ELF-1 (cell line): ENCODE measurements around the gene CPM.
A peak's percentile ranks its signal among the peaks of the same experiment; 100 is the strongest.
"Not testable (repeated sequence)": the region's sequence is repeated elsewhere in the genome, so short reads cannot be mapped to it uniquely, and the experiment has no call there.

Experiments
- DNase-seq: peaks from one replicate; pipeline ENCODE4 v3.0.0-alpha.2; 2016; ENCODE audit warnings: low read depth, low spot score

Gene CPM

DNA sequence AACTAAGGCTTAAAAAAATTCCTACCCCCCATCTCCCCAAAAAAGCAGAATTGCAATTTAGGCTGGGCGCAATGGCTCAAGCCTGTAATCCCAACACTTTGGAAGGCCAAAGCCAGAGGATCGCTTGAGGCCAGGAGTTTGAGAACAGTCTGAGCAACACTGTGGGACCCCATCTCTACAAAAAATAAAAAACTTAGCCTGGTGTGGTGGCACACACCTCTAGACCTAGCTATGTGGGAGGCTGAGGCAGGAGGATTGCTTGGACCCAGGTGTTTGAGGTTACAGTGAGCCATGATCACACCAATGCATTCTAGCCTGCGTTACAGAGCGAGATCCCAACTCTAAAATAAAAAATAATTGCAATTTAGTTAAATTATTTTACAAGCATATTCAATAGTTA, 54.1 kb downstream of the CPM start:
- no peak for DNase-seq

GRCh38 chr12:68878283-68878682, 54.7 kb downstream of the CPM start:
- DNase-seq: no peak

DNA sequence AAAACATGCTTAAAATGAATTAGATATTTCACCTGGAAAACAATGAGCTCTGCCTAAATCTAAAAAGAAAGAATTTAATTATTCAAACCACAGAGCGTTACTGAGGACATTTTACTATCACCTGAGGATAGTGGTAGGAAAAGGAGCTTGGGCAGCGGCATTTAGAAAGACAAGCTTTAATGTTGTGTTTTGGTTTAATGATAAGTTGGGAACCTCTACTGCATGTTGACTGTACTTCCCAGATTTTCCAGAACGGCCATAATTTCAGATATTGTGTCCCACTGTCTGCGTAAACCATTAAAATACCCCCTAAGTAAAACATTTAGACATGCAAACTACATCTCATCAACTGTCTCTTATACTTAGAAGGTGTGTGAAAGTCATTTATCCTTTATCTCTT, 55.4 kb downstream of the CPM start:
- DNase-seq: no peak

GRCh38 chr12:68876461-68876860, 56.5 kb downstream of the CPM start:
- no peak for DNase-seq

- DNase-seq: no peak
These were observed 59.7 kb downstream of the CPM start for GRCh38 chr12:68873316-68873715.

GRCh38 chr12:68871921-68872320, 61.0 kb downstream of the CPM start:
- DNase-seq: no peak

- no peak for DNase-seq
These were observed 61.6 kb downstream of the CPM start for GRCh38 chr12:68871396-68871795.

DNA sequence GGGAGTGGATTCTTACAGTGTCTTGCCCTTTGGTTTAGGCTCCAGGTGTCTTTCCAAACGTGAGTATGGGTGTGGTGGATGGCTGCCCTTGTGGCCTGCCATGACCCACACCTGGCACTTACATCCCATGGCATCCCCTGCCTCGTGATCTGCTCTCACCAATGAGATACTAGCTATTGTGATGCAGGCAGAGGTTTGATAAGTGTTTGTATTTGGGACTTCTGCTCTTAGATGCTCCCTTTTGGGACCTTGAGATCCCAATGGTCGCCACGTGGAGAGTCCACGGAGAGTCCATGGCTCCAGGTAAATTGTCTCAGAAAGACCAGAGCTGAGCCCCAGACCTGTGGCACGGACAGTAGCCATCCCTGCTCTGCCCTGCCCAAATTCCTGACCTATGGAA, 62.5 kb downstream of the CPM start:
- DNase-seq: no peak

- no peak for DNase-seq
These were observed 63.0 kb downstream of the CPM start for GRCh38 chr12:68870011-68870410.

GRCh38 chr12:68868043-68868790, 64.8 kb downstream of the CPM start:
- peak; percentile 40 for DNase-seq

DNA sequence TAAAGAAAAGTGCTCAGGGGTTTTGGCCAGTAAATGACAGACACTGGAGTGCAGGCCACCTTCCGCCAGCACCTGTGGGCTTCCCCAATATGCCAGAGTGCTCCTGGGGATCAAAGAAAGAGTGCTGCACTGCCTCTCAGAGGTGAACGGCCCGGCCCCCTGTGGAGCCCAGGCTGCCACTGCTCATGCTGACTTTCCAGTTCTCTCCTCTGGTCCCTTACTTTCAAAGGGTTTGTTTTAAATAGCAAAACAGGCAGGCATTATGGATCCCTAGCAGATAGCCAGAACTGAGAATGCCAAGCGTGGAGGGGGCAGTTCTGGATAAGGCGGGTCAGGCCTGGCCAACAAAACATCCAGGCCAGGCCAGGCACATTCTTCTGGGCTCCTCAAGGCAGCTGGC, 65.4 kb downstream of the CPM start:
- DNase-seq: peak; percentile 53

DNA sequence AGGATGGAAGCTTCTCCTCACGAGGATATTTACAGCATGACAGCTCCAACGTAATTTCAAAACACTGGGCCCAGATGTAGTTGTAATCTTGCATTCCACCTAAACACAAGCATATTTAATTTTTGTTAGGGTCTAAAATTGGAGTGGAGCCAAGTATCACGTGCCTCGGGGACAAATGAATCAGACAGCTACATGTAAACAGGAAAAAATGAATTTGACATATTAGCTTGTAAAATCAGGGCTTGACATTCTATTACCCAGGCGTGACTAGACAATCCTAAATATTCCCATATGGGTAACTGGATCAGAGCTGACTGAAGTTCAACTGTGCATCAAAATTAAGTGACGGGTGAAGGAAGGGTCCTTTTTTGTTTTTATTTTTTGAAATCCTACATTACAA, 66.0 kb downstream of the CPM start:
- DNase-seq: no peak

DNA sequence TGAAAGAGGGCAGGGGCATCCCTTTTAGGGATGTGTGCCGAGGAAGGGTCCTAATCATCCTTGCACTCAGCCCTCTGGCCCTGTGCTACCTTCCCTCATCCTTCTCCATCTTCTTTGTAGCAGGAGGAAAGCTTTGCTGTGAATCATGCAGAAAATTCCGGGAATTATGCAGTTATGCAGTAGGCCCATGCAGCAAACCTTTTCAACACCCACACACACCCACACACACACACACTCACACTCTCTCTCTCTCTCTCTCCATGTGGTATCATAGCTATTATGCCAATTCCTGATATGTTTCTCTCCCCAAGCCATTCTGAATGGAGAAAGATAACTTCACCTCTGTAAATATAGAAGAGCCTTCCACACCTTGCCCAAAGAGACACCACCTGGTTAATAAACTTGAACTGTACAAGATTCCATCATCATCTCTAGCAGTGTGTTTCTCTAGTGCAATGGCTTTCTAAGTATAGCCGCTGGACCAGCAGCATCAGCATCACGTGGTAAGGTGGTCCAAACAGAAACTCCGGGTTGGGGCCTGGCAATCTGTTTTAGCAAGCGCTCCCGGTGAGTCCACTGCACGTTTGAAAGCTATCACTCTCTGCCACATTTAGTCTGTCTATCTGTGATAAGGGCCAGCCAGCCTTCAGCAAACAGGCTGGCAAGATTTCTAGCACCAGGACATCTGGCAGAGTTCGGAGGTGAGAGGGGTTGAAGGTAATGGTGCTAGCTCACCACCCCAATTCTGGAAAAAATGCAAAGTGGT, 67.4 kb downstream of the CPM start:
- no peak for DNase-seq

DNA sequence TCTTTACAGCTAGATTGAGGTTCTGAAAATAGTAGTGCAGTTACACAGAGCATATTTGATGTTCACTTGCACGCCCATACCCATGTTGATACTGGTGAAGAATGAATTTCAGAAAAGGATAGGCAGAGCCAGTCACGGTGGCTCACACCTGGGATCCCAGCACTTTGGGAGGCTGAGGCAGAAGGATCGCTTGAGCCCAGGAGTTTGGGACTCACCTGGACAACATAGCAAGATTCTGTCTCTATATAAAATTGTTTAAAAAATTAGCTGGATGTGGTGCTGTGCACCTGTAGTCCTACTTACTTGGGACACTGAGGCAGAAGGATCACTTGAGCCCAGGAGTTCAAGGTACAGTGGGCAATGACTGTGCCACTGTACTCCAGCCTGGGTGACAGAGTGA, 68.4 kb downstream of the CPM start:
- no peak for DNase-seq

GRCh38 chr12:68863886-68864454, 69.0 kb downstream of the CPM start:
- not testable (repeated sequence) for DNase-seq

DNA sequence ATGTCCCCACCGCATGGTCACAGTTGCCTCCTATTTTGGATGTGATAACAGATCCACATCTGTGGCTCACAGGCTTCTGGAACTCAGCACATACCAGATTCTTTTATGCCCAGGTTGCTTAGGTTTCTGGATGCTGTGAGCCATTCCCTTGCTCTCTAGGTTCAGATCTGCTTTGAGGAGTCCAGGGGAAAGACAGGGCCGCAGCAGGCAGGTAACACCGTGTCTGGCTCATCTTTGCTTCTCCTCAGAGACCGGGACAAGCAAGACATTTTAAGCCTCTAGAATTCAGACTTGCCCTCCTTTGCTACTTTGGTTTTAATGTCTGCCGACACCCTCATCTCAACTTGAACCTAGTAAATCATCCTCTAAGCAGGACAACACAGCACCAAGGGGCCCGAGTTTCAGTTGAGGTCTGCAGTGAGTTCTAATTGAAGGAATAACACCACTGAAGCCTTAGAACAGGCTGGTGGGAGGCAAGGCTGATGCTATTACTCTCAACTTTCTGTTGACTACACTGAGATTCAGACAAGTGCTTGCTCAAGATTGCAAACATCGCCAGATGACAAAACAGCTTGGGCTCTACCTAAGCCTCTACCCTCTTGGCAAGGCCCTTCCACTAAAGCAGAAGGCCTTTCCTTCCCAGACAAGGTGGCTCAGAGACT, 69.7 kb downstream of the CPM start:
- no peak for DNase-seq

DNA sequence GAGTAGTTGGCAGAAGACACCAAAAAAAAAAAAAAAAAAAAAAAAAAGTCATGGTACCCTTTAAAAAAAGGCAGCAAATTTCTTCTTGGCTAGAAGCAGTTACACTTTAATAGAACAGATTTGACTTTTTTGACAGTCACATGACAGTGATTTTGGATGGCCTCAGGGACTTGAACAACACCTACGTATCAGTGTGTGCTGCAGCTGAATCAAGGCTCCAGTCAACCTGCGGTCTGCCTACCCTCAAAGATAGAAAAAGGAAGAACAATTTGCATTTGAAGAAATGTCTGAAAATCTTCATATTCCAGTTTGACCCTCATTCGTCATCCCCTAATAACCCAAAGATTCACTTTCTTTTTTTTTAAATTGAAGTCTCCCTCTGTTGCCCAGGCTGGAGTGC, 71.1 kb downstream of the CPM start:
- DNase-seq: no peak

GRCh38 chr12:68856510-68856909, 76.5 kb downstream of the CPM start:
- DNase-seq: no peak

DNA sequence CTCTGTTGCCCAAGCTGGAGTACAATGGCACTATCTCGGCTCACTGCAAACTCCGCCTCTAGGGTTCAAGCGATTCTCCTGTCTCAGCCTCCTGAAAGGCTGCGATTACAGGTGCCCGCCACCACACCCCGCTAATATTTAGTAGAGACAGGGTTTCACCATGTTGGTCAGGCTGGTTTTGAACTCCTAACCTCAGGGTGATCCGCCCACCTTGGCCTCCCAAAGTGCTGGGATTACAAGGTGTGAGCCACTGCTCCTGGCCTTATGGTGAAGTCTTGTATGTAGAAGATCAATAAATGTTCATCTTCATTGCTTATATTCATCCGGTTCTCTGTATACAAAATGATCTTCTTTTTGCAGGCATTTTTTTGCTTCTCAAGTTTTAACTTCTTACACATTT, 77.2 kb downstream of the CPM start:
- no peak for DNase-seq

- DNase-seq: no peak
These were observed 77.9 kb downstream of the CPM start for GRCh38 chr12:68855111-68855510.

GRCh38 chr12:68854554-68854953, 78.4 kb downstream of the CPM start:
- DNase-seq: no peak

DNA sequence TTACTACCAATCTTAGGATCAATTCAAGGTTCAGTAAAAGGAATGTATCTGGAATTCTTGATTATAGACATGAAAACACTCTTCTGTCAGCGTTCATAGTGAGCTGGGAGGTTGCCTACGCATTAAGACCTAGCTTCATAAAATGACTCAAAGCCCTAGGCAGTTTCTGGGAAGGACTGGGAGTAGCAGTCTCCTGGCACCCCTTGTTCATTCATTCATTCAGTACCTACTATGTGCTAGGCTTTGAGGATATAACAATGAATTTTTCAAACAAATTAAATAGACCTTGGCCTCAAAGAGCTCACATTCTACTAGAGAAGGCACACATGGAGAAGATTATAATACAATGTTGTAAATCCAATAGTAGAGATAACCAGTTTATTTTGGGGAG, 78.9 kb downstream of the CPM start:
- no peak for DNase-seq
